Measurements from ENCODE around the gene HSPA1L.
"Not testable (repeated sequence)": the region's sequence is repeated elsewhere in the genome, so short reads cannot be mapped to it uniquely, and the experiment has no call there.

Gene HSPA1L

GRCh38 chr6:31847276-31847978, 32.3 kb upstream of the HSPA1L start:
- Mint-ChIP-seq H3K4me1 (ENCODE audit: low read depth) (no peaks in the 10 kb centered on the region), H3K27me3 (ENCODE audit: low read depth) (no peaks in the 10 kb centered on the region), H3K27ac (no peak overlapping the region), H3K9me3 (peaks cover 1% of the 10 kb centered on the region), H3K36me3 (ENCODE audit: low read depth) (peaks cover under 1% of the 10 kb centered on the region), H3K4me3 (no peak overlapping the region)
- DNase-seq (ENCODE audit: low spot score): no peak

DNA sequence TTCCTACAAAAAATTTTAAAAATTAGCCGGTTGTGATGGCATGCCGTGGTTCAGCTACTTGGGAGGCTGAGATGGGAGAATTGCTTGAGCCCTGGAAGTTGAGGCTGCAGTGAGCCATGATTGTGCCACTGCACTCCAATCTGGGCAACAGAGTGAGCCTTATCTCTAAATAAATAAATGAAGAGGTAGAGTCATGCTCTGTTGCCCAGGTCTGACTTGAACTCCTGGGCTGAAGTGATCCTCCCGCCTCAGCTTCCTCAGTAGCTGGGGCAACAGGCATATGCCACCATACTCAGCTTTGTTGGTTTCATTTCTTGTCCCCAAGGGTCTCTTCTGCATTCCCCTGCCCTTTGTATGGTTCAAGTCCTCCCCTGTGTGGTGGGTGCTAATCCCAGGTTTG, 29.4 kb upstream of the HSPA1L start:
- H3K27me3 Mint-ChIP-seq (ENCODE audit: low read depth): no peaks in the 10 kb centered on the region
- no peaks in the 10 kb centered on the region for H3K9me3 Mint-ChIP-seq
- H3K27ac Mint-ChIP-seq: no peak overlapping the region
- H3K4me1 Mint-ChIP-seq (ENCODE audit: low read depth): peaks cover 2% of the 10 kb centered on the region
- no peak overlapping the region for H3K4me3 Mint-ChIP-seq
- DNase-seq (ENCODE audit: low spot score): no peak
- H3K36me3 Mint-ChIP-seq (ENCODE audit: low read depth): peaks cover 21% of the 10 kb centered on the region

DNA sequence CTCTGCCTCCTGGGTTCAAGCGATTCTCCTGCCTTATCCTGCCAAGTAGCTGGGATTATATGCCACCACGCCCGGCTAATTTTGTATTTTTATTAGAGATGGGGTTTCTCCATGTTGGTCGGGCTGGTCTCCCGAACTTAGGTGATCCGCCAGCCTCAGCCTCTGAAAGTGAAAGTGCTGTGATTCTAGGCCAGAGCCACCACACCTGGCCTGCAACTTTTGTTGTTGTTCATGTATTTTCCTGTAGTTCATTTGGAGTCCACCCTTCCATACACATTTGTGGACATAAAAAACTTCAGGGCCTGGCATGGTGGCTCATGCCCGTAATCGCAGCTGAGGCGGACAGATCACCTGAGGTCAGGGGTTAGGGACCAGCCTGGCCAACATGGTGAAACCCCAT, 27.0 kb upstream of the HSPA1L start:
- Mint-ChIP-seq H3K4me3 (no peak overlapping the region), H3K4me1 (ENCODE audit: low read depth) (peaks cover 15% of the 10 kb centered on the region), H3K9me3 (no peaks in the 10 kb centered on the region), H3K27me3 (ENCODE audit: low read depth) (no peaks in the 10 kb centered on the region), H3K36me3 (ENCODE audit: low read depth) (peaks cover 43% of the 10 kb centered on the region), H3K27ac (no peak overlapping the region)
- DNase-seq (ENCODE audit: low spot score): no peak

DNA sequence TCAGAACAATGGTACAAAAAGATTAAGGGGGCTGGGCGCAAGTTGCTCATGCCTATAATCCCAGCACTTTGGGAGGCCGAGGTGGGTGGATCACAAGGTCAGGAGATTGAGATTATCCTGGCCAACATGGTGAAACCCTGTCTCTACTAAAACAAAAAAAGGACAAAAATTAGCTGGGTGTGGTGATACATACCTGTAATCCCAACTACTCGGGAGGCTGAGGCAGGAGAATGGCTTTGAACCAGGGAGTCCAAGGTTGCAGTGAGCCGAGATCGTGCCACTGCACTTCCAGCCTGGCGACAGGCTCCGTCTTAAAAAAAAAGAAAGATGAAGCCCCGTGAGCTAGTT, 24.7 kb upstream of the HSPA1L start:
- not testable (repeated sequence) for H3K9me3 Mint-ChIP-seq; DNase-seq (ENCODE audit: low spot score); H3K27ac Mint-ChIP-seq; H3K27me3 Mint-ChIP-seq (ENCODE audit: low read depth)
- Mint-ChIP-seq H3K4me1 (ENCODE audit: low read depth) (peaks cover 22% of the 10 kb centered on the region), H3K36me3 (ENCODE audit: low read depth) (peaks cover 64% of the 10 kb centered on the region), H3K4me3 (peak overlapping the region; percentile 24)

- Mint-ChIP-seq H3K27me3 (ENCODE audit: low read depth) (no peaks in the 10 kb centered on the region), H3K27ac (peak overlapping the region; percentile 45), H3K4me1 (ENCODE audit: low read depth) (peaks cover 22% of the 10 kb centered on the region), H3K9me3 (no peaks in the 10 kb centered on the region), H3K4me3 (peak overlapping the region; percentile 24), H3K36me3 (ENCODE audit: low read depth) (peaks cover 64% of the 10 kb centered on the region)
- DNase-seq (ENCODE audit: low spot score): no peak
Measured at GRCh38 chr6:31838968-31839367, 23.9 kb upstream of the HSPA1L start.

DNA sequence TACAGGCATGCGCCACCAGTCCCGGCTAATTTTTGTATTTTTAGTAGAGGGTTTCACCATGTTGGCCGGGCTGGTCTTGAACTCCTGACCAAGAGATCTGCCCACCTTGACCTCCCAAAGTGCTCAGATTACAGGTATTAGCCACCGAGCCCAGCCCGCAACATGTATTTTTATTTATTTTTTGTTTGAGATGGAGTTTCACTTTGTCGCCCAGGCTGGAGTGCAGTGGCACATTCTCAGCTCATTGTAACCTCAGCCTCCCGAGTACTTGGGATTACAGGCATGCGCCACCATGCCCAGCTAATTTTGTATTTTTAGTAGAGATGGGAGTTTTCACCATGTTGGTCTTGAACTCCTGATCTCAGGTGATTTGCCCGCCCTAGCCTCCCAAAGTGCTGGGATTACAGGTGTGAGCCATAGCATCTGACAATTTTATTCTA, 23.1 kb upstream of the HSPA1L start:
- H3K27me3 Mint-ChIP-seq (ENCODE audit: low read depth); DNase-seq (ENCODE audit: low spot score); H3K27ac Mint-ChIP-seq; H3K9me3 Mint-ChIP-seq: not testable (repeated sequence)
- peaks cover 23% of the 10 kb centered on the region for H3K4me1 Mint-ChIP-seq (ENCODE audit: low read depth)
- H3K36me3 Mint-ChIP-seq (ENCODE audit: low read depth): peaks cover 64% of the 10 kb centered on the region
- H3K4me3 Mint-ChIP-seq: peak overlapping the region; percentile 95

- Mint-ChIP-seq H3K27me3 (ENCODE audit: low read depth) (no peaks in the 10 kb centered on the region), H3K27ac (peak overlapping the region; percentile 92), H3K36me3 (ENCODE audit: low read depth) (peaks cover 64% of the 10 kb centered on the region), H3K9me3 (no peaks in the 10 kb centered on the region), H3K4me1 (ENCODE audit: low read depth) (peaks cover 23% of the 10 kb centered on the region), H3K4me3 (peak overlapping the region; percentile 95)
- no peak for DNase-seq (ENCODE audit: low spot score)
Measured at GRCh38 chr6:31837369-31838113, 22.5 kb upstream of the HSPA1L start.

DNA sequence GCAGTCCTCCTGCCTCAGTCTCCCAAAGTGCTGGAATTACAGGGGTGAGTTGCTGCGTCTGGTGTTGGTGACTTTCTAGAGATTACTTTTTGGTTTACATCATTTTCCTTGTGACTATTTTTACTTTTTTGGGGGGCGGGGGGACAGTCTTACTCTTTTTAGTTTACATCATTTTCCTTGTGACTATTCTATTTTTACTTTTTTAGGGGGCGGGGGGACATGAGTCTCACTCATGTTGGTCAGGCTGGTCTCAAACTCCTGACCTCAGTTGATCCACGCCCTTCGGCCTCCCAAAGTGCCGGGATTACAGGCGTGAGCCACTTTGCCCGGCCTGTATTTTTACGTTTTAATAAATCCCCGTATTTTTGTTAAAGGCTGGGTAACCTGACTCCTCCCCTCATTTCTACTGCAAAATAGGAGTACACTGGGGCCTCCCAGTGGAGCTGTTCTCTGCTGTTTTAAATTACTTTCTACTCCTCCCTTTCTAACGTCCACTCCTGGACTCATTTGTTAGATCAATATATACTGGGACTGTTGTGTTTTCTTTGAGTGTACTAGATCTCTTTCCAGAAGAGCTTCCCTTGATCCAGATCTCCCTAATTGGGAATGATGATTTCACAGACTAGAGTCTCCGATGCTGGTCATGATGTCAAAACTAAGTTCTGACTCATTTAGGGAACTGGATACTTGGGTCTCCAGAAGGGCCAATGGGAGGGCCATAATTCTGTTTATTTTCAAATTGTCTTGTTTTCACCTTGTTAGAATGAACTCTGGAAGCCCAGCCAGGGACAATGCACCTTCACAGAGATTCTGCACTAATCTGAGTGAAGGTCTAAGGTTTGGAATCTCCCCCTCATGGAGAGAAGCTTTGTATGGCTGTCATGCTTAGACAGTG, 21.6 kb upstream of the HSPA1L start:
- DNase-seq (ENCODE audit: low spot score): no peak
- Mint-ChIP-seq H3K27ac (peak overlapping the region; percentile 92), H3K4me3 (peak overlapping the region; percentile 95), H3K4me1 (ENCODE audit: low read depth) (peaks cover 25% of the 10 kb centered on the region), H3K27me3 (ENCODE audit: low read depth) (no peaks in the 10 kb centered on the region), H3K36me3 (ENCODE audit: low read depth) (peaks cover 61% of the 10 kb centered on the region), H3K9me3 (no peaks in the 10 kb centered on the region)

- DNase-seq (ENCODE audit: low spot score): no peak
- Mint-ChIP-seq H3K27me3 (ENCODE audit: low read depth) (no peaks in the 10 kb centered on the region), H3K9me3 (no peaks in the 10 kb centered on the region), H3K4me3 (peak overlapping the region; percentile 95), H3K27ac (peak overlapping the region; percentile 92), H3K4me1 (ENCODE audit: low read depth) (peaks cover 27% of the 10 kb centered on the region), H3K36me3 (ENCODE audit: low read depth) (peaks cover 57% of the 10 kb centered on the region)
Measured at GRCh38 chr6:31836047-31836473, 21.0 kb upstream of the HSPA1L start.

DNA sequence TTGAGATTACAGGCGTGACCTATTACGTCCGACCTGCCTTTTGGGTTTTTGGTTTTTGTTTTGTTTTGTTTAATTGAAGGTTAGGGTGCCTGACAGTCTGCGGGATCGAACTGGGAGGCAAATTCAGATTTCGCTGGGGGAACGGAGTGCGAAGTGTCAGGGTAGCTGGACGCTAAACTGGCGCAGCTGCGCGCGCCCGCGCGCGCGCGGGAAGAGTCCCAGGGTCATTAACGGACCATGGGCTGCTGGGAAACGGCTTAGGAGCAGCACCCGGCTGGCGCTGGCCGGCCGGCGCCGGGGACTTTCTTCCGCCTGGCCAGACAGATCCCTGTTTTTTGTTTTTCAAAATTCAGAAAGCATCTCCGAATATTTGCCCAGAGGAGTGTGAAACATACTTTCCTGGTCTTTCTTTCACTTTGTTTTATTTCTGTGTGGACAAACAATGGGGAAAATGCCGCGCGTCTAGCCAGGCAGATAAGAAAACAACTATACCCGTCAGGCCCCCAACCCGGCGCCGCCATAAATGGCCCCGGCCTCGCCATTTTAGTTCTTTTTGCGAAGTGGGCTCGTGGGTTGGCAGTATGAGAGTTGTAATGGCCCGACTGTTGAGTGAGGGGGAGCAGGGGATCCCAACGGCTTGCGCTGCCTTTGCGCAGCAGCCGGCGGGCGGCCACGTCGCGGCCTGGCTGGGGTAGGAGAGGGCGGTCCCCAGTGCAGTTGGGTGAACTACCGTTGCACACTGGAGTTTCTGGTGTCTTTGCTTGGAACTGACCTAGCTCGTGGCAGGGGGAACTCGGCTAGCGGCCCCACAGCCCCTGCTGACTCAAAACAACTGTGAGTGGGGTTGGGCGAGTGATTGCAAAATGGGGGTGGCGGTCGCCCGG, 19.5 kb upstream of the HSPA1L start:
- Mint-ChIP-seq H3K4me1 (ENCODE audit: low read depth) (peaks cover 34% of the 10 kb centered on the region), H3K36me3 (ENCODE audit: low read depth) (peaks cover 53% of the 10 kb centered on the region), H3K27me3 (ENCODE audit: low read depth) (no peaks in the 10 kb centered on the region), H3K4me3 (peak overlapping the region; percentile 95), H3K9me3 (no peaks in the 10 kb centered on the region), H3K27ac (peak overlapping the region; percentile 95)
- DNase-seq (ENCODE audit: low spot score): peak; percentile 70

GRCh38 chr6:31831350-31832215, 16.5 kb upstream of the HSPA1L start:
- no peak for DNase-seq (ENCODE audit: low spot score)
- H3K4me1 Mint-ChIP-seq (ENCODE audit: low read depth): peaks cover 24% of the 10 kb centered on the region
- H3K27ac Mint-ChIP-seq: no peak overlapping the region
- peak overlapping the region; percentile 92 for H3K4me3 Mint-ChIP-seq
- no peaks in the 10 kb centered on the region for H3K9me3 Mint-ChIP-seq
- no peaks in the 10 kb centered on the region for H3K27me3 Mint-ChIP-seq (ENCODE audit: low read depth)
- peaks cover 29% of the 10 kb centered on the region for H3K36me3 Mint-ChIP-seq (ENCODE audit: low read depth)

- H3K4me1 Mint-ChIP-seq (ENCODE audit: low read depth): peaks cover 22% of the 10 kb centered on the region
- peak overlapping the region; percentile 92 for H3K4me3 Mint-ChIP-seq
- H3K36me3 Mint-ChIP-seq (ENCODE audit: low read depth): peaks cover 22% of the 10 kb centered on the region
- no peak for DNase-seq (ENCODE audit: low spot score)
- H3K27ac Mint-ChIP-seq: peak overlapping the region; percentile 79
- H3K27me3 Mint-ChIP-seq (ENCODE audit: low read depth): no peaks in the 10 kb centered on the region
- no peaks in the 10 kb centered on the region for H3K9me3 Mint-ChIP-seq
Measured at GRCh38 chr6:31830886-31831335, 15.8 kb upstream of the HSPA1L start.

Measured in T-helper 2 cell treated with Interferon-gamma antibody and Interleukin-4, amounts not matched to agents 5 μg/mL and 100 μg/mL, for 36 hours (primary cell).